Brain microvascular endothelial cell (primary cell): ENCODE data around the gene C19orf73.

ENCODE experiments used
- DNase-seq: peaks from one replicate; pipeline ENCODE4 v3.0.0-alpha.2; 2020
- H3K27ac ChIP-seq: fragments of 250-450 bp; sonication (Bioruptor Pico); 2 replicates; pipeline ENCODE4 v1.5.1; 2020; ENCODE audit warnings: mild to moderate bottlenecking, moderate library complexity
- H3K27me3 ChIP-seq: fragments of 250-450 bp; sonication (Bioruptor Pico); replicated peaks from 2 replicates; pipeline ENCODE4 v1.5.1; 2020; ENCODE audit warnings: mild to moderate bottlenecking
- H3K36me3 ChIP-seq: fragments of 250-450 bp; sonication (Bioruptor Pico); replicated peaks from 2 replicates; pipeline ENCODE4 v1.5.1; 2020; ENCODE audit warnings: mild to moderate bottlenecking
- H3K4me3 ChIP-seq: 2 replicates; pipeline ENCODE4 v1.5.1; 2011; ENCODE audit warnings: low read depth, mild to moderate bottlenecking, control low read depth, low read length, moderate library complexity
- in situ Hi-C: cut with HindIII; loops from 2 replicates; pipeline ENCODE4 v1.10.0; 2017; ENCODE audit warnings: low sequenced_read_pairs, low pct_ligation_motif_present
- TF ChIP-seq, protein P1 (sequence below): IDR thresholded peaks from 2 replicates; pipeline ENCODE4 v1.5.1; 2011; ENCODE audit warnings: low read depth, mild to moderate bottlenecking, moderate library complexity, low read length, control low read depth, inconsistent platforms; ENCODE audit errors: missing control alignments

Gene C19orf73

DNA sequence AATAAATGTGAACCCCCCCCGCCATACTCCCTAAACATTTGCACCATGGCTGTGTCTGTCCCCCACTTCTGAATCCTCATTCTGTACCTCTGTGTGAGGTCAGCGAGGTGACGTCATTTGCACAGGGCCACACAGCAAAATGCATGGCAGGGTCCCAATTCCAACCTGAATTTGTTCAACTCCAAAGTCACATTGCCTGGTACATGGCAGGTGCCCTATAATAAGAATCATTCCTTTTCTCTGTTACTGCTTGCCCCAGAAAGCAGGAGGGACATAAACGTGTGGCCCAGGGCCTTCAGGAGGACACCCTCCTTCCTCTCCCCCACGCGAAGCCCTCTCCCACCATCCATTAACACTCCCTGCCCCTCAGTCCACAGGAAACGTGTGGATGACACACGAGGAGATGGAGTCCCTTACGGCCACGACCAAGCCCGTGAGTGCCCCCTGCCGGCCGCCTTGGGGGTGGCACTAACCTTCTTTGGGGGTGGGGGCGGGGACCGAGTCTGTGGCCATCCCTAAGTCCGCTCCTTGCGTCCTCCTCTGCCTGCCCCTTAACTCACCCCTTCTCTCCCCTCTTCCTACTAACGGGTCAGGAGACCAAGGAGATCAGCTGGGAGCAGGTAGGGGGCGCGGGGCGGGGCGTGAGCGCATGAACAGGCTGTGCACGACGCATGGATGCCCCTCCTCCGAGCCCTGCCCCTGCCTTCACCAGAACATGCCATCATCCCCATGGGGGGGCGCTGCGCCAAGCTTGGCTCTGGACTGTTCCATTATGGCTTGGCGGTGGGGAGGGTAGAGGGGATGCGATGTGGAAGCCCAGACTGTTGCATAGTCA lies 26.8 kb upstream of the C19orf73 start:
- peak; percentile 67 for DNase-seq
- Histone ChIP-seq H3K27ac (no peak overlapping the region), H3K36me3 (no peaks in the 10 kb centered on the region), H3K27me3 (no peaks in the 10 kb centered on the region), H3K4me3 (peak overlapping the region; percentile 35)
- in situ Hi-C loops: no loop called here
- TF ChIP-seq, protein P1, sequence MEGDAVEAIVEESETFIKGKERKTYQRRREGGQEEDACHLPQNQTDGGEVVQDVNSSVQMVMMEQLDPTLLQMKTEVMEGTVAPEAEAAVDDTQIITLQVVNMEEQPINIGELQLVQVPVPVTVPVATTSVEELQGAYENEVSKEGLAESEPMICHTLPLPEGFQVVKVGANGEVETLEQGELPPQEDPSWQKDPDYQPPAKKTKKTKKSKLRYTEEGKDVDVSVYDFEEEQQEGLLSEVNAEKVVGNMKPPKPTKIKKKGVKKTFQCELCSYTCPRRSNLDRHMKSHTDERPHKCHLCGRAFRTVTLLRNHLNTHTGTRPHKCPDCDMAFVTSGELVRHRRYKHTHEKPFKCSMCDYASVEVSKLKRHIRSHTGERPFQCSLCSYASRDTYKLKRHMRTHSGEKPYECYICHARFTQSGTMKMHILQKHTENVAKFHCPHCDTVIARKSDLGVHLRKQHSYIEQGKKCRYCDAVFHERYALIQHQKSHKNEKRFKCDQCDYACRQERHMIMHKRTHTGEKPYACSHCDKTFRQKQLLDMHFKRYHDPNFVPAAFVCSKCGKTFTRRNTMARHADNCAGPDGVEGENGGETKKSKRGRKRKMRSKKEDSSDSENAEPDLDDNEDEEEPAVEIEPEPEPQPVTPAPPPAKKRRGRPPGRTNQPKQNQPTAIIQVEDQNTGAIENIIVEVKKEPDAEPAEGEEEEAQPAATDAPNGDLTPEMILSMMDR: peak; percentile 90

DNA sequence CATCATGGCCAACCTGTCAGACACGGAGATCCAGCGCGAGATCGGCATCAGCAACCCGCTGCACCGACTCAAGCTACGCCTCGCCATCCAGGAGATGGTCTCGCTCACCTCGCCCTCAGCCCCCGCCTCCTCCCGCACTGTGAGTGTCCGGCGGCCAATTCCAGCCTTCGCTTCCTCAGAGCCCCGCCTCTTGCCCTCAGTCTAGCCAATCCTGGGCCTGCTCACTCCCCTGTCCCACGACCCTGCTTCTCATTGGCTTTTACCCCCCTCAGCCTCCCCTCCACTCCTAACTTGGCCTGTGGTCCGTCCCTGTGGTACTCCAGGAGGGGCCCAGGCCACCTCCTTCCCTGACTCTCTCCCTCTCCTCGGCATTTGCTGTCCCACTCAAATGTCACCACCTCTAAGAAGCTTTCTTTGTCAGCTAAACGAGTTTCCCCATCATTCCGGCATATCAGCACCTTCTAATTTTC lies 24.0 kb upstream of the C19orf73 start:
- no peak overlapping the region for H3K27ac ChIP-seq

DNA sequence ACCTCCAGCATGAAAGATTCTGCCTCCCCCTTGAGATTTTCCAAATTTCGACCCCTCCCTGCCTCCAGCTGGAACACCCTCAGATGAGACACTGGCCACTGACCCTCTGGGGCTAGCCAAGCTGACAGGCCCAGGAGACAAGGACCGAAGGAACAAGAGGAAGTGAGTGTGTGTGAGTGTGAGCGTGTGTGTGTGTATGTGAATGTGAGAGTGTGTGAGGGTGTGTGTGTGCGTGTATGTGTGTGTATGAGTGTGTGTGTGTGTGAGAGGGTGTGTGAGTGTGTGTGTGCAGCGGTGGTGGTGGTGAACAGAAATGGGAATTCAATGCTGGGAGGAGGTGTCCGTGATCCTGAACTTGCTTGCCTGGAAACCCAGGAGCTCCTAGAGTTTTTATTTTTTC lies 22.4 kb upstream of the C19orf73 start:
- in situ Hi-C loops: no loop called here
- no peak overlapping the region for H3K27ac ChIP-seq
- H3K4me3 ChIP-seq: no peak overlapping the region
- DNase-seq: no peak
- H3K36me3 ChIP-seq: no peaks in the 10 kb centered on the region
- TF ChIP-seq, protein P1: no peak
- H3K27me3 ChIP-seq: no peaks in the 10 kb centered on the region

More for the DNA sequence above, 24.0 kb upstream of the C19orf73 start:
- Histone ChIP-seq H3K4me3 (peak overlapping the region; percentile 73), H3K27me3 (no peaks in the 10 kb centered on the region), H3K36me3 (no peaks in the 10 kb centered on the region)
- TF ChIP-seq, protein P1: no peak
- peak; percentile 90 for DNase-seq
- in situ Hi-C loops: no loop called here

DNA sequence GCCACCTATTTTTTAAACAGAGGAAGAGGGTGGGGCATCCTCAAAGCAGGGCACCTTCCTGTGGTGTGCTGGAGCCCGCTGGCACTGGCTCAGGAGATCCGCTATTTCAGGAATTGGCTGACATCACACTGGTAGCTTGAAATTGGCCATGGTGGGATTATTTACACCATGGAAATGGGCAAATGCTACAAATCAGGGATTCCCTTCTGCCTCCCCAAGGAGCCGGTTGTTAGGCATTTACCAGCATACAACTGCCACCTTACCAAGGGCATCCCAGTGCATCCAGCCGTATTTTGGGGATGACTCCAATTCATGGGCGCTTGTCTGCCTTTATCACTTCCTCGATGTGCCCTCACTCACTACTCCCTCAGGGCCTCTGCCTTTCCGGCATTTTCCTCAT lies 22.0 kb upstream of the C19orf73 start:
- DNase-seq: no peak
- H3K27me3 ChIP-seq: no peaks in the 10 kb centered on the region
- no peaks in the 10 kb centered on the region for H3K36me3 ChIP-seq
- no peak overlapping the region for H3K27ac ChIP-seq
- in situ Hi-C loops: no loop called here
- TF ChIP-seq, protein P1: no peak
- H3K4me3 ChIP-seq: no peak overlapping the region

DNA sequence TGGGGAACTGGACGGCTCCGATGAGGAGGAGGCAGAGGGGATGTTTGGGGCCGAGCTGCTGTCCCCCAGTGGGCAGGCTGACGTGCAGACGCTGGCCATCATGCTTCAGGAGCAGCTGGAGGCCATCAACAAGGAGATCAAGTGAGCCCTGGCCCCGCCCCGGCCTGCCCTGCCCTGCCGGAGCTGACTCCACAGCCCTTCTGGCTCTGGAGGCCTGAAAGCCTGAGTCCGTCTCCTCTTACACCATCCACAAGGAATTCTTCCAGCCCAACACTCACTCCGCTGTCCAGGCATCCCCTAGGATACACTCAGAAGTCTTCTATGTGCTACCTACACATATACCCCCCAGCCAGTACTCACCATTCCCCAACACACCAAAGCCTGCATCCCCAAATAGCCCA lies 17.8 kb upstream of the C19orf73 start:
- TF ChIP-seq, protein P1: no peak
- H3K27ac ChIP-seq: no peak overlapping the region
- in situ Hi-C loops: no loop called here
- no peak for DNase-seq
- H3K36me3 ChIP-seq: no peaks in the 10 kb centered on the region
- H3K27me3 ChIP-seq: no peaks in the 10 kb centered on the region
- no peak overlapping the region for H3K4me3 ChIP-seq

DNA sequence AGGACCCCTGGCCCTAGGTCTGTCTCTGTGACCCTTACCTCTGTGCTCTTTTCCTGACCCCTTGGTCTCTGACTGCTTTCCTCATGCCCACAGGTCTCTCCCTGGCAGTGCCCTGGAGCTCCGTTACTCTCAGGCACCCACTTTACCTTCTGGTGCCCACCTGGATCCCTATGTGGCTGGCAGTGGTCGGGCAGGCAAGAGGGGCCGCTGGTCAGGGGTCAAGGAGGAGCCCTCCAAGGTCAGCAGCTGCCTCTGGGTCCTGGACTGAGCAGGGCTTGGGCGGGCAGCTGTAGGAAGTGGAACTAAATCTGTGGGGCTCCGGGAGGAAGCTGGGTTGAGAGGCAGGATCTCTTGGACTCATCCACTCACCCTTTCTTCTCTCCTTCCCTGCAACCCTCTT lies 16.7 kb upstream of the C19orf73 start:
- no peak overlapping the region for H3K27ac ChIP-seq
- H3K4me3 ChIP-seq: no peak overlapping the region
- no peaks in the 10 kb centered on the region for H3K27me3 ChIP-seq
- in situ Hi-C loops: no loop called here
- no peaks in the 10 kb centered on the region for H3K36me3 ChIP-seq
- TF ChIP-seq, protein P1: no peak
- DNase-seq: no peak
